Right atrium auricular region (tissue), 2 donors: ENCODE results near the gene WASHC4. TPM values are rescaled to one million over a fixed set of nuclear protein-coding genes. Genes with fewer than 3 reads are reported as not detected.
"Not testable (repeated sequence)": the region's sequence is repeated elsewhere in the genome, so short reads cannot be mapped to it uniquely, and the experiment has no call there.

ENCODE experiments used
- DNase-seq: peaks from one replicate; pipeline ENCODE4 v3.0.0-alpha.2; 2019; ENCODE audit warnings: low spot score
- H3K27ac ChIP-seq, 2 donors: fragments of 200-600 bp; sonication (generic); 1 replicate in 1 of 2; 2 replicates in 1 of 2; pipeline ENCODE4 v1.5.1; 2016 to 2019
- H3K27me3 ChIP-seq, 2 donors: fragments of 200-600 bp; sonication (generic); one replicate each; pipeline versions ENCODE4 v1.5.1 to v1.6.0; 2017 to 2019
- H3K36me3 ChIP-seq: fragments of 200-600 bp; sonication (generic); one replicate; pipeline ENCODE4 v1.5.1; 2016
- H3K4me1 ChIP-seq, 2 donors: fragments of 200-600 bp; sonication (generic); one replicate each; pipeline versions ENCODE4 v1.5.1 to v1.6.0; 2017 to 2019
- H3K4me3 ChIP-seq, 2 donors: fragments of 200-600 bp; sonication (generic); 1 replicate in 1 of 2; 2 replicates in 1 of 2; pipeline ENCODE4 v1.5.1; 2017 to 2019; ENCODE audit warnings: mild to moderate bottlenecking in 1 of 2, moderate library complexity in 1 of 2
- H3K9me3 ChIP-seq, 2 donors: fragments of 200-600 bp; sonication (generic); one replicate each; pipeline ENCODE4 v1.5.1; 2019
- total RNA-seq, 2 donors: library from RNA; depleted of rRNA; stranded (reverse); fragments of >200 nt; gene quantifications; one replicate each; pipeline ENCODE4 v1.1.0, GENCODE V29; 2016
- TF ChIP-seq, protein P1 (sequence below), 2 donors: fragments of 200-600 bp; sonication (generic); IDR thresholded peaks; one replicate each; pipeline ENCODE4 v1.5.1; 2019; ENCODE audit warnings: antibody characterized with exemption in 2 of 2

WASHC4 gene
- total RNA-seq, 2 donors from 2014 or later = 19.5 to 23.8 TPM

DNA sequence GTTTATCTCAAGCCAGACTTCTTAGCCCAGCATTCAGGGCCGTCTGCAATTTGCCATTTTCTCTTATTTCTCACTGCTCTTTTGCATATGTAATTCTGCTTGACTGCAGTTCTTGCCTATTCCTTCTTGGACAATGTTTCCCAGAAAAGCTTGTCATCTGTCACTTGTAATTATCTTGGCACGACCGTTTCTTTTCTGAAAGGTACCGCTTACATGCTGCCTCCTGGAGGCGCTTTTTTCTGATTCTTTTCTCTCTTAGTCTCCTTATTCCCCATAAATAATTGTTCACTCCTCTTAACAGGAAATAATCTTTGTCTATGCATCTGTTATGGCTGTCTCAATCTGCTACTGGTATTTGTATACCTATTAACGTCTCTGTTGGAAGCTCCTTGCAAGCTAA is 22.0 kb upstream of the WASHC4 start:
- Histone ChIP-seq H3K27ac (no peak overlapping the region), H3K36me3 (no peaks in the 10 kb centered on the region), H3K9me3 (no peaks in the 10 kb centered on the region), H3K4me3 (no peak overlapping the region), H3K27me3 (no peaks in the 10 kb centered on the region), H3K4me1 (peaks cover 0 to 21% of the 10 kb centered on the region in 2 donors)
- no peak for DNase-seq
- TF ChIP-seq, protein P1, sequence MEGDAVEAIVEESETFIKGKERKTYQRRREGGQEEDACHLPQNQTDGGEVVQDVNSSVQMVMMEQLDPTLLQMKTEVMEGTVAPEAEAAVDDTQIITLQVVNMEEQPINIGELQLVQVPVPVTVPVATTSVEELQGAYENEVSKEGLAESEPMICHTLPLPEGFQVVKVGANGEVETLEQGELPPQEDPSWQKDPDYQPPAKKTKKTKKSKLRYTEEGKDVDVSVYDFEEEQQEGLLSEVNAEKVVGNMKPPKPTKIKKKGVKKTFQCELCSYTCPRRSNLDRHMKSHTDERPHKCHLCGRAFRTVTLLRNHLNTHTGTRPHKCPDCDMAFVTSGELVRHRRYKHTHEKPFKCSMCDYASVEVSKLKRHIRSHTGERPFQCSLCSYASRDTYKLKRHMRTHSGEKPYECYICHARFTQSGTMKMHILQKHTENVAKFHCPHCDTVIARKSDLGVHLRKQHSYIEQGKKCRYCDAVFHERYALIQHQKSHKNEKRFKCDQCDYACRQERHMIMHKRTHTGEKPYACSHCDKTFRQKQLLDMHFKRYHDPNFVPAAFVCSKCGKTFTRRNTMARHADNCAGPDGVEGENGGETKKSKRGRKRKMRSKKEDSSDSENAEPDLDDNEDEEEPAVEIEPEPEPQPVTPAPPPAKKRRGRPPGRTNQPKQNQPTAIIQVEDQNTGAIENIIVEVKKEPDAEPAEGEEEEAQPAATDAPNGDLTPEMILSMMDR (IDR thresholded peaks at IDR 0.05) = no peak

DNA sequence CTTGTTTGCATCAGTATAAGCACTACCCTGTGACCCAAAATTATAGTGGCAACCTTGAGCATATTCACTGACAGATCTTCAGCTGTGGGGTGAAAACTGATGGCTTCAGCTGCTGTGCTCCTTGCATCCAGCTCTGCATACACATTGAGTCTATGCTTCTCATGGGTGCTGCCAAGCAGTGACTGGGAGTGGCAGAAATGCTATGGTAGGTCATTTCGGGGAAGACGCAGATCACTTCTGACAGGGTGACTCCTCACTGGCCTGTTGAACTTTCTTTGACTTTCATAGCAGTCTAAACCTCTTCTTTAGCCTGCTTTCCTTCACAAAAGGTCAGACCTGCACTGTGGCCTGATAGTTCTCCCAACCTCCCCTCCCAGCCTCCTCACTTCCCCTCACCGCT is 17.7 kb upstream of the WASHC4 start:
- no peak for DNase-seq
- Histone ChIP-seq H3K36me3 (no peaks in the 10 kb centered on the region), H3K27me3 (no peaks in the 10 kb centered on the region), H3K4me1 (no peaks in the 10 kb centered on the region), H3K27ac (no peak overlapping the region), H3K9me3 (peaks cover 0 to 3% of the 10 kb centered on the region in 2 donors), H3K4me3 (no peak overlapping the region)
- TF ChIP-seq, protein P1 (IDR thresholded peaks at IDR 0.05) = no peak

DNA sequence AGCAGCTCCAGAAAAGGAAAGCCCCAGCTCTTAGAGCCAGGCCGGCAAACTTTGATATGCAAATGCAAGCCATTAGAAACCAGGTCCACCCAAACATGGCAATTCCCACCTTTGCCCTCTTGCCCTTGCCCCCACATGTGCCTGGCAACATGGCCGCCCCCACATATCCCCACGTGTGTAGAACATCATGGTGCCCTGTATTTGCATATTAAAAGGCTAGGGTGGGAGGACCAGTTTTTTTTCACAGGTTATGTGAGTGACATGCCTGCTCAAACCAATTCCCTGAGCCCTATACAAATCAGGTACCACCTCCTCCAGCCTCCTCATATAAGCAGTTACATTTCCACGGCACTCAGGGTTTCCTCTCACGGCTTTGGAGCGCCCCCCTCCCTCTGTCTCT is 17.2 kb upstream of the WASHC4 start:
- Histone ChIP-seq H3K4me3 (no peak overlapping the region), H3K36me3 (no peaks in the 10 kb centered on the region), H3K27ac (no peak overlapping the region), H3K27me3 (no peaks in the 10 kb centered on the region), H3K9me3 (peaks cover 0 to 9% of the 10 kb centered on the region in 2 donors), H3K4me1 (no peaks in the 10 kb centered on the region)
- no peak for DNase-seq
- TF ChIP-seq, protein P1 (IDR thresholded peaks at IDR 0.05) = no peak

DNA sequence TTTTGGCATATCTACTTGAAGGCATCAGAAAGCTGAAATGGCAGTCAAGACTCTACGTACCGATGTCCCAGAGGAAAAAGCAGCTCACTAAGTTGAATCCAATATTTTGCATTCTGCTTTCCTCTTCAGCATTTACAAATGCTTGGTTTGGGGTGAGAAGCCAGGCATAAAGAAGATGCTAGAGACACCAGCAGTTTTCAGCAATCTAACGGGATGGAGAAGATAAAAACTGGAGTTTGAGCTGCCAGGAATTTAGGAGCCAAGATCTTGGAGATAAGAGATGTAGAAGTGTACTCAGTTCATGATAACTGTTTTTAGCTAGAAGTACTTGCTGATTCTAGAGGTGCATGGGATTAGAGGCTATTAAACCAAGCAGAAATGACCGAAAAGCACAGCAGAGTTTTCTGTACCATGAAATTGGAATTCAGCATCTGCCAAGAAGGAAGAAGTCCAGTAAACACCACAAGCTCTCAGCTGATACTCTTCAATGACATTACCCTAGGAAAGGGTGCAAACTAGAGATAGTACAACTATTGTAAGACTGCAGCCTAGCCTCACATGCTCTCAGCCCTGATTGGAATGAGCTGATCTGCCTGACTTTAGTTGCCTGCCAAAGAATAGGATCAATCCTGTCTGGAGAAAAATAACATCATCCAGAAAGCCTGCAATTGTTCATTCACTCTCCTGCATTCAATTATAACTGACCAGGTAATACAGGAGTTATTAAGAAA is 15.9 kb upstream of the WASHC4 start:
- no peaks in the 10 kb centered on the region for H3K36me3 ChIP-seq
- peaks cover 0 to 18% of the 10 kb centered on the region in 2 donors for H3K9me3 ChIP-seq
- H3K4me1 ChIP-seq = no peaks in the 10 kb centered on the region
- no peak overlapping the region for H3K4me3 ChIP-seq
- no peaks in the 10 kb centered on the region for H3K27me3 ChIP-seq
- no peak for DNase-seq
- H3K27ac ChIP-seq = no peak overlapping the region
- TF ChIP-seq, protein P1 (IDR thresholded peaks at IDR 0.05) = no peak

DNA sequence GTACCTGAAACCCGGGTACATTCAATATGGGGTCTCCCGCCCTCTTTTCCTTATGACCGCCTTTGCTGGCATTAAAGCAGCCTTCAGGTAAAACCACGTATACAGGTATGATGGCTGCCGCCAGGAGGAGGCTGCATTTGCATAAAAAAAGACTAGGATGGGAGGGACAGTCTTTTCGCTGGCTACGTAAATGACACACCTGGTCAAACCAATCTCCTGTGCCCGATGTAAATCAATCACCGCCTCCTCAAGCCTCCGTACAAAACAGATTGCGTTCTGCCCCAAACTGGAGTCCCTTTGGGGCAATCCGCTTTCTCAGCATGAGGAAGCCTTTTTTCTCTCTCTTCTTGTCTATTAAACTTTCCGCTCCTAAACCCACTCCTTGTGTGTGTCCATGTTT is 15.2 kb upstream of the WASHC4 start:
- Histone ChIP-seq H3K4me1 (no peaks in the 10 kb centered on the region), H3K27ac (no peak overlapping the region), H3K36me3 (no peaks in the 10 kb centered on the region), H3K9me3 (peaks cover 0 to 18% of the 10 kb centered on the region in 2 donors), H3K4me3 (no peak overlapping the region), H3K27me3 (no peaks in the 10 kb centered on the region)
- no peak for DNase-seq
- TF ChIP-seq, protein P1 (IDR thresholded peaks at IDR 0.05) = no peak

DNA sequence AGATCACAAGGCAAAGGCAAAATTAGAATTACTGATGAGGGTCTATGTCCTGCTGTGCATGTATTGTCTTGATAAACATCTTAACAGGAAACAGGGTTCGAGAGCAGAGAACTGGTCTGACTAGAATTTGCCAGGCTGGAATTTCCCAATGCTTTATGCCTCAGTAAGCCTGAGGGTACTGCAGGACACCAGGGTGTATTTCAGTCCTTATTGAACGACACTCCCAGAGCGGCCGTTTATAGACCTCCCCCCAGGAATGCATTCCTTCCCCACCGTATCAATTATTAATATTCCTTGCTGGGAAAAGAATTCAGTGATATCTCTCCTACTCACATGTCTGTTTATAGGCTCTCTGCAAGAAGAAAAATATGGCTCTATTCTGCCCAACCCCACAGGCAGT is 12.2 kb upstream of the WASHC4 start:
- not testable (repeated sequence) for DNase-seq, H3K27ac ChIP-seq, H3K4me1 ChIP-seq, H3K36me3 ChIP-seq, H3K4me3 ChIP-seq, H3K27me3 ChIP-seq
- H3K9me3 ChIP-seq = peaks cover 0 to 18% of the 10 kb centered on the region in 2 donors
